Measurements from ENCODE around the gene TSPAN2. TPM values are rescaled to one million over a fixed set of nuclear protein-coding genes. Genes with fewer than 3 reads are reported as not detected.

Gene TSPAN2
- total RNA-seq, 4 donors from 2014 or later, result 0.83 to 7.6 (median 3.9) TPM

- Histone ChIP-seq H3K36me3 (no peaks in the 10 kb centered on the region), H3K4me3 (no peak overlapping the region), H3K9me3 (no peaks in the 10 kb centered on the region), H3K27me3 (no peaks in the 10 kb centered on the region), H3K27ac (peak overlapping the region in 3 of 4 donors; percentile 55 to 66 (median 65)), H3K4me1 (peaks cover 6 to 44% (median 14%) of the 10 kb centered on the region in 3 donors)
- 61 to 83% methylated on average over 7 to 8 of the region's 8 CpGs for whole genome bisulfite sequencing, 2 donors
- TF ChIP-seq POLR2A (IDR thresholded peaks at IDR 0.05), result no peak
- no peak for TF ChIP-seq CTCF (IDR thresholded peaks at IDR 0.05)
- intact Hi-C loops (cut with DNase I), result no loop called here
- DNase-seq, result no peak
These were observed 22.0 kb downstream of the TSPAN2 start for GRCh38 chr1:115067161-115067859.

- Histone ChIP-seq H3K27me3 (no peaks in the 10 kb centered on the region), H3K36me3 (no peaks in the 10 kb centered on the region), H3K4me1 (peaks cover 6 to 51% (median 19%) of the 10 kb centered on the region in 3 donors), H3K9me3 (no peaks in the 10 kb centered on the region), H3K27ac (no peak overlapping the region), H3K4me3 (no peak overlapping the region)
- WGBS, 2 donors, result 89 to 92% methylated on average over 5 to 6 of the region's 6 CpGs
- TF ChIP-seq POLR2A (IDR thresholded peaks at IDR 0.05) (no peak), CTCF (IDR thresholded peaks at IDR 0.05) (no peak)
- DNase-seq, result no peak
- intact Hi-C loops (cut with DNase I), result no loop called here
These were observed 24.3 kb downstream of the TSPAN2 start for GRCh38 chr1:115065021-115065420.

- Histone ChIP-seq H3K27ac (no peak overlapping the region), H3K4me1 (peaks cover 6 to 47% (median 19%) of the 10 kb centered on the region in 3 donors), H3K36me3 (no peaks in the 10 kb centered on the region), H3K9me3 (no peaks in the 10 kb centered on the region), H3K27me3 (no peaks in the 10 kb centered on the region), H3K4me3 (no peak overlapping the region)
- TF ChIP-seq POLR2A (IDR thresholded peaks at IDR 0.05) (no peak), CTCF (IDR thresholded peaks at IDR 0.05) (no peak)
- WGBS, 2 donors, result 95 to 97% methylated on average over 3 of the region's 3 CpGs
- DNase-seq, result no peak
- intact Hi-C loops (cut with DNase I), result no loop called here
These were observed 24.8 kb downstream of the TSPAN2 start for GRCh38 chr1:115064461-115064860.

- intact Hi-C loops (cut with DNase I), result no loop called here
- peak overlapping the region in 3 of 4 donors; percentile 30 to 49 (median 39) for H3K27ac ChIP-seq
- DNase-seq, result no peak
- TF ChIP-seq POLR2A (IDR thresholded peaks at IDR 0.05) (no peak), CTCF (IDR thresholded peaks at IDR 0.05) (no peak)
- no peaks in the 10 kb centered on the region for H3K36me3 ChIP-seq
- peaks cover 6 to 36% (median 14%) of the 10 kb centered on the region in 3 donors for H3K4me1 ChIP-seq
- WGBS, 2 donors, result 67 to 70% methylated on average over 7 of the region's 7 CpGs
- H3K27me3 ChIP-seq, result no peaks in the 10 kb centered on the region
- no peaks in the 10 kb centered on the region for H3K9me3 ChIP-seq
- no peak overlapping the region for H3K4me3 ChIP-seq
These were observed 25.9 kb downstream of the TSPAN2 start for GRCh38 chr1:115063228-115063901.

GRCh38 chr1:115062542-115063004 lies 26.7 kb downstream of the TSPAN2 start:
- H3K27me3 ChIP-seq, result no peaks in the 10 kb centered on the region
- DNase-seq, result peak; percentile 25
- 31 to 39% methylated on average over 4 to 5 of the region's 7 CpGs for WGBS, 2 donors
- no peaks in the 10 kb centered on the region for H3K9me3 ChIP-seq
- H3K36me3 ChIP-seq, result no peaks in the 10 kb centered on the region
- H3K4me1 ChIP-seq, result peaks cover 6 to 29% (median 10%) of the 10 kb centered on the region in 3 donors
- TF ChIP-seq POLR2A (IDR thresholded peaks at IDR 0.05) (no peak), CTCF (IDR thresholded peaks at IDR 0.05) (no peak)
- peak overlapping the region in 3 of 4 donors; percentile 30 to 49 (median 39) for H3K27ac ChIP-seq
- intact Hi-C loops (cut with DNase I), result no loop called here
- H3K4me3 ChIP-seq, result no peak overlapping the region

All from esophagus squamous epithelium (tissue), 5 donors.